Measurements from ENCODE around the gene PLS3. TPM values are rescaled to one million over a fixed set of nuclear protein-coding genes. Genes with fewer than 3 reads are reported as not detected.

Gene PLS3
- total RNA-seq (2022; extraction: Qiagen RNA extraction), result 169 to 219 TPM (median 187 TPM) in 5 replicates

GRCh38 chrX:115560978-115561604 lies at the start of gene PLS3:
TSS of gene PLS3 (plus strand) at chrX:115561174. CDS start at chrX:115610251, 49,077 bp downstream.

